Stimulated activated naive CD8-positive, alpha-beta T cell treated with anti-CD3 and anti-CD28 coated beads, Interleukin-15, Interleukin-2, amounts not matched to agents 100 ng/mL and 50 ng/mL, for 24 hours (primary cell): Measurements from ENCODE around the gene ZBTB20.

Experiments used
- H3K27ac Mint-ChIP-seq: one replicate; pipeline ENCODE4 v1.8.0; 2021; ENCODE audit warnings: mild to moderate bottlenecking, mixed read lengths
- H3K27me3 Mint-ChIP-seq: one replicate; pipeline ENCODE4 v1.8.0; 2021; ENCODE audit warnings: mixed read lengths
- H3K36me3 Mint-ChIP-seq: one replicate; pipeline ENCODE4 v1.8.0; 2021; ENCODE audit warnings: low read depth, mixed read lengths
- H3K4me1 Mint-ChIP-seq: one replicate; pipeline ENCODE4 v1.8.0; 2021; ENCODE audit warnings: low read depth, mixed read lengths
- H3K4me3 Mint-ChIP-seq: one replicate; pipeline ENCODE4 v1.8.0; 2021; ENCODE audit warnings: mild to moderate bottlenecking, mixed read lengths
- H3K9me3 Mint-ChIP-seq: one replicate; pipeline ENCODE4 v1.8.0; 2021; ENCODE audit warnings: mixed read lengths

The ZBTB20 gene

DNA sequence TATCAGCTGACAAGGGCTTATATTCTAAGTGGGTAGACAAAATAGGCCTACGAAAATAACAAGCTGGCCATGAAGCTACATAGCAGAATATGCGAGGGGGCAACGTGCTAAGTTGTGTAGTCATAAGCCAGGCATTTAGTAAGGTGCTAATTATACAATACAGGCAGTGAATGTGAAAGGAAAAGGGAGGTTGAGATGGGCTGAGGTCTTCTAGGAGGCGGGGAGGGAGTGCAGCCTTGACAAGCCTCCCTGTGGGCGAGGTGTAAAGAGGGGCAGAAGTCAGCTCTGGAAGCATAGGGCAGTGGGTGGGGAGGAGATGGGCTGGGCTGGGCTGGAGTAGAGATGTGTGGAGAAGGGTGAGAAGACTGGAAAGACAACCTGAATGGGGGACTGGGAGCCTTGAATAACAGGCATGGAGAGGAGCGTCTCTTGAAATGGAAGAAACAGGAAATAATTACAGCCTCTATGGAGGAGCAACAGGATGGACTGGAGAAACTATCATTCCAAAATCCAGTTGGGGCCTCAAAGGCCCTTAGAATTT, 852.1 kb downstream of the ZBTB20 start:
- H3K36me3 Mint-ChIP-seq = peaks cover 11% of the 10 kb centered on the region
- no peaks in the 10 kb centered on the region for H3K9me3 Mint-ChIP-seq
- H3K4me1 Mint-ChIP-seq = peaks cover 70% of the 10 kb centered on the region
- H3K27ac Mint-ChIP-seq = peak overlapping the region; percentile 73
- H3K27me3 Mint-ChIP-seq = no peaks in the 10 kb centered on the region
- H3K4me3 Mint-ChIP-seq = peak overlapping the region; percentile 76

DNA sequence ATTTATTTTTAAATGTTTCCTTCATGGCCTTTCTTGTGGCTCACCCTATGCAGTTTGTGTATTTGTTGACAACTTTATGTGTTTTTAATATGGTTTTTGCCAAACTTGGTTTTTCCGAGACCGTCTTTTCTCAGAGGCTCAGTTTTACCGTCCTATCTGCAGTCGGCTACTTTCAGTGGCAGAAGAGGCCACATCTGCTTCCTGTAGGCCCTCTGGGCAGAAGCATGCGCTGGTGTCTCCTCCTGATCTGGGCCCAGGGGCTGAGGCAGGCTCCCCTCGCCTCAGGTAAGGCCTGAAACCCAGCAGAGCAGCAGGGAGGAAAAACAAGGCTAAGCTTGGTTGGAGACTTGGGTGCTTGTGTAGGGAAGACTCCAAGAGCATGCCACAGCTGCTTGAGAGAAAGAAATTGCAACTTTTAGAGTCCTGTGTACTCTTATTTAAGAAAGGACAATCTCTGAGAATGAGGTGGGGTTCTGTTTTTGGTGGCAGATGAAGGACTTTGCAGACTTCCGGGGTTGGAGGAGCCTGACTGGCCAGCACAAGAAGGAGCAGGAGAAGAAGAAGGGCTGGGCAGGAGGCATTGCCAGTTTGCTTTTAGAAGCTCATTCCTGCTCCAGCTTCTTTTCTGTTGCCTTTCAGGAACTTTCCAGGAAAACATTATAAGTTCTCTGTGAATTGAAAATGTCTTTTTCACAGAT, 853.1 kb downstream of the ZBTB20 start, which contains the start of gene TIGIT:
Gene TIGIT, plus strand, starts transcription at position 191 of the 698 bp plus-strand sequence. Its CDS starts 34 bp downstream, at position 225.
- Mint-ChIP-seq H3K9me3 (no peaks in the 10 kb centered on the region), H3K27ac (peak within 1 kb of the TSS; percentile 73), H3K4me3 (peak within 1 kb of the TSS; percentile 76), H3K36me3 (peaks cover 5% of the 10 kb centered on the region), H3K4me1 (peaks cover 63% of the 10 kb centered on the region), H3K27me3 (no peaks in the 10 kb centered on the region)

DNA sequence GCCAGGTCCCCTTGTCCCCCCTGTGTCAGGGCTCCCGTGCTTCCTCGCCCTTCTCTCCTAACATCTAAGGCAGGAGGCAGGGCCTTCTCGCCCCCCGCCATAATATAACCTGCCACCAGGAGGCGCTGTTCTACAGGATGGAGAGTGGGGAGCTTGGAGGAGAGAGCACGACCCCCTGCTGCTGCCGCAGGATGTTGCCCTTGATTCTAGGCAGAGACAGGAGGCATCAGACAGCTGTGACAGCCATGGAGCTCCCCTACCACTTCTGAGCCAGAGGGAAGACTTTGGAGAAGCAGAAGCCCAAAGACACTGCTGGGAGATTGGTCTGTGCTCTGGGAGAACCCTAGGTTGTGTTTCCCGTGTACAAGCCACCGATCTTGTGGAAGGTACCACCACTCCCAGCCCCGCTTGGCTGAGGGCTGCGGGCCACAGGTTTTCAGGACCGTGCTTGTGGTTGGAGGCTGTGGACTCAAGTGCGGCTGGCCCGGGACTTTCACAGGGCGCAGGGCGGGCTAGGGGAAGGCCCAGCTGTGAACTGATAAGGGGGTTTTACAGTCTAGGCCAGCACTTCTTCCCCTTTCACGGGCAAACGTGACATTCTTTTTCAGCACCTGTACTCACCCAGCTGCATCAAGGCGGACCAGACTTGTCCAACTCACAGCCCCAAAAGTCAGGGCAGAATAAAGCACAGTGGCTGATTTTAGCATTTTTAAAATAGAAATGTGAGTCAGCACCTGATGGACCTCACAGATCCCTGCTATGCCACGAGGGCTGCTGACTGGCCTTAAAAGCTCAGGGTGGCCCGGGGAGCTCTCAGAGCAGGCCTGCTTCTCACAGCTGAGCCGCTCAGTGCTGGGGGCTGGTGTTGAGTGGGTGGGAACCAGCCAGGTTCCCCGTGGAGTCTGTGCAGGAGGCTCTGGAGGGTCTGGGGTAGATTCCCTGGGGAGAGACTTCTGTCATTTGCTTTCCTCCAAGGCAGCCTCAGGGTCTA, 855.9 kb downstream of the ZBTB20 start:
- H3K4me1 Mint-ChIP-seq = peaks cover 69% of the 10 kb centered on the region
- H3K4me3 Mint-ChIP-seq = peak overlapping the region; percentile 76
- H3K27me3 Mint-ChIP-seq = no peaks in the 10 kb centered on the region
- H3K27ac Mint-ChIP-seq = peak overlapping the region; percentile 92
- no peaks in the 10 kb centered on the region for H3K36me3 Mint-ChIP-seq
- H3K9me3 Mint-ChIP-seq = no peaks in the 10 kb centered on the region

DNA sequence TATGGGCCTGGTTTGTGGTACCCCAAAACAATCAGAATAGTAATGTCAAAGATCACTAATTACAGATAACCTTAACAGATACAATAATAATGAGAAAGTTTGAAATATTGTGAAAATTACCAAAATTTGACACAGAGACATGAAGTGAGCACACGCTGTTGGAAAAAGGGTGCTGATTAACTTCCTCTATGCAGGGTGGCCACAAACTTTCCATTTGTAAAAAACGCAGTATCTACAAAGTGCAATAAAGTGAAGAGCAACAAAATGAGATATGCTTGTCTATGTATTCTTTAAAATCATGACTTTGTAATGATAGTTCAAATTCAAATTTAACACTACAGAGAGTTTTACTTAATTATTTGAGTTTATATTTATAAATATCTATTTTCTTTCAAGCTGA, 860.8 kb downstream of the ZBTB20 start:
- Mint-ChIP-seq H3K27me3 (no peaks in the 10 kb centered on the region), H3K27ac (peak overlapping the region; percentile 97), H3K4me1 (peaks cover 51% of the 10 kb centered on the region), H3K4me3 (peak overlapping the region; percentile 47), H3K36me3 (no peaks in the 10 kb centered on the region), H3K9me3 (peaks cover 8% of the 10 kb centered on the region)

DNA sequence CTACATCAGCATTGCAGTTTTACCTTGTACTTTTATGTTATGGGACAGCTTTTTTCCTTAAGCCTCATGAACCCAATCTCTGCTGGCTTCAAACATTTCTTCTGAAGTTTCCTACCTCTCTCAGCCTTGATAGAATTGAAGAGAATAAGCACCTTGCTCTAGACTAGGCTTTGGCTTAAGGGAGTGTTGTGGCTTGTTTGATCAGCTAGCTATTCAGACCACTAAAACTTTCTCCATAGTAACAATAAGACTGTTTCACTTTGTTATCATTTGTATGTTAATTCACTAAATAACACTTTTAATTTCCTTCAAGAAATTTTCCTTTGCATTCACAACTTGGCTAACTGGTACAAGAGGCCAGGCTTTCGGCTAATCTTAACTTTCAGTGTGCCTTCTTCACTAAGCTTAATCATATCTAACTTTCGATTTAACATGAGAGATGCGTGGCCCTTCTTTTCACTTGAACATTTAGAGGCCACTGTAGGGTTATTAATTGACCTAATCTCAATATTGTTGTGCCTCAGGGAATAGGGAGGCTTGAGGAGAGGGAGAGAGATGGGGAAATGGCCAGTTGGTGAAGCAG, 861.3 kb downstream of the ZBTB20 start:
- Mint-ChIP-seq H3K9me3 (peaks cover 8% of the 10 kb centered on the region), H3K27ac (peak overlapping the region; percentile 97), H3K27me3 (no peaks in the 10 kb centered on the region), H3K36me3 (no peaks in the 10 kb centered on the region), H3K4me3 (peak overlapping the region; percentile 47), H3K4me1 (peaks cover 46% of the 10 kb centered on the region)

DNA sequence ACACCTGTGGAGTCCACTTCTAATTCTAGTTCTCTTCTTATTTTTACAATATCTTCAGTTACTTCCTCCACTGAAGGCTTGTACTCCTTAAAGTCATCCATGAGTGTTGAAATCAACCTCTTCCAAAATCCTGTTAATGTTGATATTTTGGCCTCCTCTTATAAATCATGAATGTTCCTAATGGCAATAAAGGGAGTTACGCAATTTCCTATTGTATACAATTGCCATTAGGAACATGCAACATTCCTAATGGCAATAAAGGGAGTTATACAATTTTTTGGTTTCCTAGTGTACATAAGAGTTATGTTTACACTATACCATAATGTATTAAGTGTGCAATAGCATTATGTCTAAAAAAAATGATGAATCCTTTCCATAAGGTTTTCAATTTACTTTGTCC, 862.4 kb downstream of the ZBTB20 start:
- Mint-ChIP-seq H3K27me3 (no peaks in the 10 kb centered on the region), H3K36me3 (no peaks in the 10 kb centered on the region), H3K4me1 (peaks cover 37% of the 10 kb centered on the region), H3K9me3 (peaks cover 8% of the 10 kb centered on the region), H3K27ac (no peak overlapping the region), H3K4me3 (no peak overlapping the region)
